HCT116 (cell line): ENCODE measurements around the gene MAP4K2. TPM values are rescaled to one million over a fixed set of nuclear protein-coding genes. Genes with fewer than 3 reads are reported as not detected.
A peak's percentile ranks its signal among the peaks of the same experiment; 100 is the strongest.

Experiments used
- ATAC-seq: fragments of 200-7000 bp; cut with Tn5 transposase; 2 replicates; pipeline ENCODE4 v1.9.1; 2020; ENCODE audit warnings: mild to moderate bottlenecking, moderate library complexity
- BruUV-seq: library from RNA; stranded (reverse); fragments of 400-500 nt; replicated peaks from 2 replicates; lab custom pipeline; 2021; lab: Mats Ljungman, UMichigan
- CTCF ChIA-PET: fragments of 300-600 bp; sonication (Branson Sonifier 250); formaldehyde crosslinking; loops from one replicate; lab custom pipeline; 2021; ENCODE audit warnings: antibody characterized with exemption; lab: Charles Lee
- POLR2A ChIA-PET: fragments of 300-600, 350-600 bp; sonication (Branson Sonifier 250); formaldehyde crosslinking; loops from one replicate; lab custom pipeline; 2021; ENCODE audit warnings: antibody characterized with exemption; lab: Charles Lee
- RAD21 ChIA-PET, 2 experiments: fragments of 300-600 bp; sonication (Branson Sonifier 250); formaldehyde crosslinking; loops; one replicate each; lab custom pipeline; 2023; ENCODE audit warnings: low total read pairs in 2 of 2; ENCODE audit not compliant: uncharacterized antibody in 2 of 2, unreplicated experiment in 2 of 2, low non-redundant PET in 1 of 2; lab: Charles Lee
- DNase-seq: peaks from one replicate; pipeline ENCODE4 v3.0.0-alpha.2; 2010; ENCODE audit warnings: low read depth, low spot score
- H2AFZ ChIP-seq: fragments of 200-600 bp; shearing (Covaris generic), sonication (generic); 2 replicates; pipeline ENCODE4 v1.6.1; 2017; ENCODE audit warnings: low read depth, mixed run types, mixed read lengths, antibody characterized with exemption, low read length; ENCODE audit not compliant: poor library complexity, severe bottlenecking
- H3K27ac ChIP-seq: 2 replicates; pipeline ENCODE4 v1.5.1; 2012; ENCODE audit warnings: low read depth, low read length
- H3K27me3 ChIP-seq: fragments of 200-600 bp; sonication (generic); 2 replicates; pipeline ENCODE4 v1.6.1; 2016; ENCODE audit warnings: mixed run types, low read length, mixed read lengths; ENCODE audit not compliant: insufficient read depth
- H3K36me3 ChIP-seq, 2 experiments: fragments of 200-500 bp in 1 of 2; fragments of 200-600 bp in 1 of 2; sonication (Bioruptor generic) in 1 of 2; sonication (generic) in 1 of 2; 2 replicates each; pipeline versions ENCODE4 v1.5.1 to v1.6.1; 2014 to 2016; ENCODE audit warnings: low read length in 2 of 2, inconsistent platforms in 1 of 2, mixed read lengths in 1 of 2, mixed run types in 1 of 2; ENCODE audit not compliant: insufficient read depth in 2 of 2, control insufficient read depth in 1 of 2
- H3K4me1 ChIP-seq, 2 experiments: fragments of 200-600 bp in 1 of 2; sonication (generic) in 1 of 2; 2 replicates each; pipeline versions ENCODE4 v1.5.1 to v1.6.1; 2012 to 2017; ENCODE audit warnings: low read length in 2 of 2, inconsistent platforms in 1 of 2, mild to moderate bottlenecking in 1 of 2, mixed read lengths in 1 of 2, mixed run types in 1 of 2, moderate library complexity in 1 of 2; ENCODE audit not compliant: insufficient read depth in 2 of 2, control insufficient read depth in 1 of 2
- H3K4me2 ChIP-seq: fragments of 200-600 bp; sonication (generic); 2 replicates; pipeline ENCODE4 v1.6.1; 2017; ENCODE audit warnings: mixed run types, low read length, mixed read lengths
- H3K4me3 ChIP-seq, 2 experiments: fragments of 200-600 bp in 1 of 2; sonication (generic) in 1 of 2; replicated peaks in 1 of 2; 2 replicates each; pipeline ENCODE4 v1.5.1; 2011 to 2016; ENCODE audit warnings: low read length in 2 of 2, control low read depth in 1 of 2, low read depth in 1 of 2, mild to moderate bottlenecking in 1 of 2, mixed read lengths in 1 of 2, mixed run types in 1 of 2
- H3K79me2 ChIP-seq: fragments of 200-600 bp; sonication (generic); 2 replicates; pipeline ENCODE4 v1.6.1; 2017; ENCODE audit warnings: mild to moderate bottlenecking, mixed run types, low read length, moderate library complexity, mixed read lengths; ENCODE audit not compliant: insufficient read depth
- H3K9ac ChIP-seq: fragments of 200-600 bp; sonication (generic); 2 replicates; pipeline ENCODE4 v1.6.1; 2016; ENCODE audit warnings: low read length, mixed read lengths
- H3K9me2 ChIP-seq: fragments of 200-600 bp; sonication (generic), shearing (Covaris generic); 2 replicates; pipeline ENCODE4 v1.6.1; 2017; ENCODE audit warnings: mixed run types, mild to moderate bottlenecking, moderate library complexity; ENCODE audit not compliant: insufficient read depth
- H3K9me3 ChIP-seq, 2 experiments: fragments of 200-500 bp in 1 of 2; fragments of 200-600 bp in 1 of 2; sonication (Bioruptor generic) in 1 of 2; sonication (generic) in 1 of 2; 2 replicates each; pipeline ENCODE4 v1.6.1; 2014 to 2017; ENCODE audit warnings: low read length in 2 of 2, mixed read lengths in 2 of 2, inconsistent platforms in 1 of 2, low read depth in 1 of 2, mild to moderate bottlenecking in 1 of 2, mixed run types in 1 of 2, moderate library complexity in 1 of 2; ENCODE audit not compliant: control insufficient read depth in 1 of 2, insufficient read depth in 1 of 2
- H4K20me1 ChIP-seq: fragments of 200-600 bp; sonication (generic), shearing (Covaris generic); 2 replicates; pipeline ENCODE4 v1.6.1; 2017; ENCODE audit warnings: mixed run types, mild to moderate bottlenecking, moderate library complexity; ENCODE audit not compliant: insufficient read depth
- CBX3 ChIP-seq: IDR thresholded peaks from 2 replicates; pipeline ENCODE4 v1.6.1; 2012; ENCODE audit warnings: low read depth
- CEBPB ChIP-seq: IDR thresholded peaks from 2 replicates; pipeline ENCODE4 v1.6.1; 2012; ENCODE audit warnings: low read depth
- CTCF ChIP-seq, 3 experiments: fragments of 200-600 bp in 1 of 3; sonication (generic) in 1 of 3; IDR thresholded peaks in 2 of 3; conservative IDR thresholded peaks in 1 of 3; 2 replicates each; pipeline ENCODE4 v1.5.1; 2012 to 2017; ENCODE audit warnings: low read depth in 2 of 3, low read length in 2 of 3, antibody characterized with exemption in 1 of 3, borderline replicate concordance in 1 of 3, control low read depth in 1 of 3, mild to moderate bottlenecking in 1 of 3, mixed read lengths in 1 of 3, mixed run types in 1 of 3, moderate library complexity in 1 of 3; ENCODE audit not compliant: insufficient read depth in 1 of 3
- EGR1 ChIP-seq: IDR thresholded peaks from 2 replicates; pipeline ENCODE4 v1.6.1; 2012; ENCODE audit warnings: low read depth
- ELF1 ChIP-seq: IDR thresholded peaks from 2 replicates; pipeline ENCODE4 v1.6.1; 2012; ENCODE audit warnings: low read depth, borderline replicate concordance
- EZH2 ChIP-seq: fragments of 200-600 bp; sonication (generic); IDR thresholded peaks from 2 replicates; pipeline ENCODE4 v1.6.1; 2017; ENCODE audit warnings: antibody characterized with exemption, mixed run types
- FOSL1 ChIP-seq: IDR thresholded peaks from 2 replicates; pipeline ENCODE4 v1.6.1; 2012; ENCODE audit warnings: low read depth
- JUND ChIP-seq: IDR thresholded peaks from 2 replicates; pipeline ENCODE4 v1.6.1; 2012
- MAX ChIP-seq: IDR thresholded peaks from 2 replicates; pipeline ENCODE4 v1.6.1; 2012
- POLR2A ChIP-seq: IDR thresholded peaks from 2 replicates; pipeline ENCODE4 v1.7.0; 2011; ENCODE audit warnings: borderline replicate concordance; ENCODE audit not compliant: insufficient read depth, insufficient read length; ENCODE audit errors: extremely low read depth
- POLR2AphosphoS5 ChIP-seq: IDR thresholded peaks from 2 replicates; pipeline ENCODE4 v1.6.1; 2011; ENCODE audit warnings: mild to moderate bottlenecking, low read depth, low read length, moderate library complexity
- RAD21 ChIP-seq: IDR thresholded peaks from 2 replicates; pipeline ENCODE4 v1.6.1; 2012; ENCODE audit warnings: low read depth, mild to moderate bottlenecking
- TCF7L2 ChIP-seq: IDR thresholded peaks from 2 replicates; pipeline ENCODE4 v1.7.0; 2011; ENCODE audit warnings: borderline replicate concordance, inconsistent platforms; ENCODE audit not compliant: insufficient read depth, insufficient read length; ENCODE audit errors: extremely low read depth
- ZFX ChIP-seq: fragments of 450-650 bp; IDR thresholded peaks from 2 replicates; pipeline ENCODE4 v1.6.1; 2017
- ZNF274 ChIP-seq: fragments of 200-500 bp; sonication (Bioruptor generic); IDR thresholded peaks from 2 replicates; pipeline ENCODE4 v1.6.1; 2014; ENCODE audit warnings: mild to moderate bottlenecking, low read depth, low read length, inconsistent platforms
- intact Hi-C: fragments of 100-400 bp; cut with micrococcal nuclease; formaldehyde crosslinking; loops from 2 replicates; pipeline ENCODE4 v1.10.0; 2022
- total RNA-seq: library from RNA; stranded (reverse); gene quantifications from one replicate; pipeline ENCODE4 v1.2.1, GENCODE V29; 2021; ENCODE audit not compliant: unreplicated experiment
- TF ChIP-seq, protein P1 (sequence below): IDR thresholded peaks from 2 replicates; pipeline ENCODE4 v1.6.1; 2012; ENCODE audit warnings: low read depth
- TF ChIP-seq, protein P2 (sequence below): IDR thresholded peaks from 2 replicates; pipeline ENCODE4 v1.6.1; 2011; ENCODE audit warnings: mild to moderate bottlenecking, low read length, moderate library complexity; ENCODE audit not compliant: insufficient replicate concordance; ENCODE audit errors: extremely low read depth

The MAP4K2 gene
- total RNA-seq, 1 experiment from 2014 or later, result 44.2 TPM

DNA sequence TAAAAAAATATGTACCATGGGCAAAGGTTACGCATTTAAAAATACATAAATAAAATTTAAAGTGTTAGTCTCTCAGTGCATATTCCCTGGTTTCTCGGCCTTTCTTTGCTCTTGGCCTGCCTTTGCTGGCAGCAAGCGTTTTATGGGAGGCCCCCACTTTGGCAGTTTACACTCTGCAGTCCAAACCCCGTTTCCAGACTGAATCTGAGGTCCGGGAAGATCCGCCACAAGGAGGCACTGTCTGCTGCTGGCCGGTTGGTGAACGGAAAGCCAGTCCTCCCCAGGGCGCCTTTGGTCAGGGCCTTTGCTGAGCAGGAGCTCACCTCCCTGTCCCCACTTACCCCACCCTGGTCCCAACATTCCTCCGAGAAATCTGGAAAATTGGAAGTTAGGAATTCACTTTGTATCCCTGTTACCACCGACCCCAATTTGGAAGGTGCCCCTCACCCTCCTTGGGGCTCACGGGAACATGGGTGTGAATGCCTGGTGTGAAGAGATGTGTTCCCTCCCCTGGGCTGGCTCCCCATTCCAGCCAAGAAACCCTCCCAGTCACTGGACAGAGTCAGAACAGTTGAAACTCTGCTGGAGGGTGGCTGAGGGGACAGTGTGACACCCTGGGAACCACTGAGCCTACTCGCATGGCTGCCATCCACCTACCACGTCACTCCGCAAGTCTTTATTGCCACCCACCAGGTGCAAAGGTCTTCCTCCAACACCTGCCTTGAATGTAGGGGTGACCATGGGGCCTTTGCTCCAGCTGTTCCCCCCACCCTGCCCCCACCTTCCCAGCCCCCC lies 15.3 kb downstream of the MAP4K2 start:
- Histone ChIP-seq H3K27me3 (no peaks in the 10 kb centered on the region), H3K9me2 (no peaks in the 10 kb centered on the region), H3K4me2 (no peak overlapping the region), H3K4me1 (peaks cover 2 to 9% of the 10 kb centered on the region in 2 experiments; a peak in 3 of 4 replicates), H4K20me1 (no peaks in the 10 kb centered on the region), H3K4me3 (no peak overlapping the region), H3K9me3 (no peaks in the 10 kb centered on the region), H3K9ac (no peak overlapping the region), H3K79me2 (no peaks in the 10 kb centered on the region), H3K36me3 (no peaks in the 10 kb centered on the region; a peak in 1 of 4 replicates), H3K27ac (0 out of 2 replicates have a peak overlapping the region, but pooled peaks have one; percentile 1), H2AFZ (no peak overlapping the region)
- TSS peak; percentile 30 for BruUV-seq
- intact Hi-C loops, result loop anchor here (2.0 to 5.0 kb wide), 4 partner anchors 55 to 330 kb away; partner anchors contain the start of genes ARL2, CDC42BPG and ZNHIT2
- TF ChIP-seq EGR1 (no peak), CBX3 (no peak), ZFX (no peak), MAX (no peak), EZH2 (no peak), POLR2AphosphoS5 (no peak), JUND (no peak), CEBPB (no peak), TCF7L2 (no peak), ZNF274 (no peak), CTCF (IDR thresholded peaks at IDR 0.05 in 2 of 3, conservative IDR thresholded peaks at IDR 0.05 in 1 of 3; ENCODE audit: borderline replicate concordance in 1 of 3, insufficient read depth in 1 of 3, low read depth in 2 of 3, low read length in 2 of 3) (peak; percentile 71 to 95 (median 93); a peak in 5 of 6 replicates), FOSL1 (no peak), RAD21 (peak; percentile 85), POLR2A (no peak), ELF1 (no peak)
- TF ChIP-seq, protein P1, sequence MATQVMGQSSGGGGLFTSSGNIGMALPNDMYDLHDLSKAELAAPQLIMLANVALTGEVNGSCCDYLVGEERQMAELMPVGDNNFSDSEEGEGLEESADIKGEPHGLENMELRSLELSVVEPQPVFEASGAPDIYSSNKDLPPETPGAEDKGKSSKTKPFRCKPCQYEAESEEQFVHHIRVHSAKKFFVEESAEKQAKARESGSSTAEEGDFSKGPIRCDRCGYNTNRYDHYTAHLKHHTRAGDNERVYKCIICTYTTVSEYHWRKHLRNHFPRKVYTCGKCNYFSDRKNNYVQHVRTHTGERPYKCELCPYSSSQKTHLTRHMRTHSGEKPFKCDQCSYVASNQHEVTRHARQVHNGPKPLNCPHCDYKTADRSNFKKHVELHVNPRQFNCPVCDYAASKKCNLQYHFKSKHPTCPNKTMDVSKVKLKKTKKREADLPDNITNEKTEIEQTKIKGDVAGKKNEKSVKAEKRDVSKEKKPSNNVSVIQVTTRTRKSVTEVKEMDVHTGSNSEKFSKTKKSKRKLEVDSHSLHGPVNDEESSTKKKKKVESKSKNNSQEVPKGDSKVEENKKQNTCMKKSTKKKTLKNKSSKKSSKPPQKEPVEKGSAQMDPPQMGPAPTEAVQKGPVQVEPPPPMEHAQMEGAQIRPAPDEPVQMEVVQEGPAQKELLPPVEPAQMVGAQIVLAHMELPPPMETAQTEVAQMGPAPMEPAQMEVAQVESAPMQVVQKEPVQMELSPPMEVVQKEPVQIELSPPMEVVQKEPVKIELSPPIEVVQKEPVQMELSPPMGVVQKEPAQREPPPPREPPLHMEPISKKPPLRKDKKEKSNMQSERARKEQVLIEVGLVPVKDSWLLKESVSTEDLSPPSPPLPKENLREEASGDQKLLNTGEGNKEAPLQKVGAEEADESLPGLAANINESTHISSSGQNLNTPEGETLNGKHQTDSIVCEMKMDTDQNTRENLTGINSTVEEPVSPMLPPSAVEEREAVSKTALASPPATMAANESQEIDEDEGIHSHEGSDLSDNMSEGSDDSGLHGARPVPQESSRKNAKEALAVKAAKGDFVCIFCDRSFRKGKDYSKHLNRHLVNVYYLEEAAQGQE, result no peak
- TF ChIP-seq, protein P2, sequence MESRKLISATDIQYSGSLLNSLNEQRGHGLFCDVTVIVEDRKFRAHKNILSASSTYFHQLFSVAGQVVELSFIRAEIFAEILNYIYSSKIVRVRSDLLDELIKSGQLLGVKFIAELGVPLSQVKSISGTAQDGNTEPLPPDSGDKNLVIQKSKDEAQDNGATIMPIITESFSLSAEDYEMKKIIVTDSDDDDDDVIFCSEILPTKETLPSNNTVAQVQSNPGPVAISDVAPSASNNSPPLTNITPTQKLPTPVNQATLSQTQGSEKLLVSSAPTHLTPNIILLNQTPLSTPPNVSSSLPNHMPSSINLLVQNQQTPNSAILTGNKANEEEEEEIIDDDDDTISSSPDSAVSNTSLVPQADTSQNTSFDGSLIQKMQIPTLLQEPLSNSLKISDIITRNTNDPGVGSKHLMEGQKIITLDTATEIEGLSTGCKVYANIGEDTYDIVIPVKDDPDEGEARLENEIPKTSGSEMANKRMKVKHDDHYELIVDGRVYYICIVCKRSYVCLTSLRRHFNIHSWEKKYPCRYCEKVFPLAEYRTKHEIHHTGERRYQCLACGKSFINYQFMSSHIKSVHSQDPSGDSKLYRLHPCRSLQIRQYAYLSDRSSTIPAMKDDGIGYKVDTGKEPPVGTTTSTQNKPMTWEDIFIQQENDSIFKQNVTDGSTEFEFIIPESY, result no peak
- ChIA-PET CTCF (interaction anchor here (0.6 to 1.6 kb wide), 11 partner anchors 9 to 338 kb away, joined by 3 to 13 read pairs (median 4); partner anchors contain the start of genes BATF2, CDC42BPG and SF1), POLR2A (interaction anchor here (2.0 kb wide), 1 partner anchor 9 kb away, joined by 9 read pairs; the partner anchor contains the start of gene SF1), RAD21 (interaction anchor here in 1 of 2 experiments (0.7 kb wide), 1 partner anchor 108 kb away, joined by 4 read pairs; no protein-coding TSS in a partner anchor)
- ATAC-seq, result peak; percentile 91
- DNase-seq, result no peak
